CD4-positive, alpha-beta T cell treated with Interleukin-4 for 4 hours (primary cell): ENCODE results near the gene SNCB.
"Not testable (repeated sequence)": the region's sequence is repeated elsewhere in the genome, so short reads cannot be mapped to it uniquely, and the experiment has no call there.

Experiments
- DNase-seq: peaks from one replicate; pipeline ENCODE4 v3.0.0-alpha.2; 2020

Gene SNCB

GRCh38 chr5:176621661-176622079 lies 8.7 kb downstream of the SNCB start:
- no peak for DNase-seq

- no peak for DNase-seq
These were observed 9.9 kb downstream of the SNCB start for GRCh38 chr5:176620333-176620981.

GRCh38 chr5:176619569-176620332 lies 10.6 kb downstream of the SNCB start:
- DNase-seq = no peak

- DNase-seq = peak; percentile 71
These were observed 11.1 kb downstream of the SNCB start for GRCh38 chr5:176619203-176619568.

- DNase-seq = no peak
These were observed 11.6 kb downstream of the SNCB start for GRCh38 chr5:176618783-176619182.

GRCh38 chr5:176616511-176616910 lies 13.8 kb downstream of the SNCB start:
- no peak for DNase-seq

GRCh38 chr5:176614805-176615478 lies 15.4 kb downstream of the SNCB start:
- no peak for DNase-seq

GRCh38 chr5:176612855-176613254 lies 17.5 kb downstream of the SNCB start:
- DNase-seq = no peak

GRCh38 chr5:176612008-176612407 lies 18.3 kb downstream of the SNCB start:
- DNase-seq = no peak

- DNase-seq = peak; percentile 37
These were observed 18.9 kb downstream of the SNCB start for GRCh38 chr5:176611435-176611834.

GRCh38 chr5:176610435-176610773 lies 19.9 kb downstream of the SNCB start:
- no peak for DNase-seq

GRCh38 chr5:176609724-176610434 lies 20.5 kb downstream of the SNCB start, which contains the start of gene GPRIN1:
GPRIN1 (minus strand) TSS chr5:176610156; CDS start chr5:176599834, 10,322 bp downstream.
- peak; percentile 14 for DNase-seq

GRCh38 chr5:176608937-176609723 lies 21.2 kb downstream of the SNCB start:
- no peak for DNase-seq

- no peak for DNase-seq
These were observed 22.1 kb downstream of the SNCB start for GRCh38 chr5:176608142-176608705.

- DNase-seq = no peak
These were observed 23.5 kb downstream of the SNCB start for GRCh38 chr5:176606875-176607274.

- DNase-seq = no peak
These were observed 24.3 kb downstream of the SNCB start for GRCh38 chr5:176606032-176606431.

- DNase-seq = no peak
These were observed 27.2 kb downstream of the SNCB start for GRCh38 chr5:176603091-176603490.

- no peak for DNase-seq
These were observed 28.3 kb downstream of the SNCB start for GRCh38 chr5:176601901-176602482.

GRCh38 chr5:176599749-176600430 lies 30.4 kb downstream of the SNCB start:
- not testable (repeated sequence) for DNase-seq

GRCh38 chr5:176597417-176598389 lies 32.6 kb downstream of the SNCB start:
- DNase-seq = no peak
